SK-MEL-5 (cell line): ENCODE results near the gene PIK3CG. TPM values are rescaled to one million over a fixed set of nuclear protein-coding genes. Genes with fewer than 3 reads are reported as not detected.
"Not testable (repeated sequence)": the region's sequence is repeated elsewhere in the genome, so short reads cannot be mapped to it uniquely, and the experiment has no call there.

Experiments used
- DNase-seq: peaks from one replicate; pipeline ENCODE4 v3.0.0-alpha.2; 2016; ENCODE audit warnings: low read depth, low spot score
- in situ Hi-C: cut with HindIII; loops from 2 replicates; pipeline ENCODE4 v1.10.0; 2016; ENCODE audit warnings: low sequenced_read_pairs, high pct_unique_total_duplicates, low pct_unique_long_range_greater_than_20kb
- total RNA-seq: library from RNA; depleted of rRNA; stranded (reverse); fragments of >200 nt; shearing (Covaris generic); gene quantifications from 2 replicates; pipeline ENCODE4 v1.2.3, GENCODE V29; 2014; rRNA removed

The PIK3CG gene
- total RNA-seq, 1 experiment from 2014 or later, result 0.03 TPM

GRCh38 chr7:106955857-106956256 is 90.8 kb downstream of the PIK3CG start:
- DNase-seq, in situ Hi-C loops: not testable (repeated sequence)

Other genes with a start within 250 kb of the PIK3CG start
- gene CCDC71L, start 204.1 kb upstream of the PIK3CG start, total RNA-seq, result 74.4 and 89.1 TPM in 2 replicates
- gene PRKAR2B, start 179.4 kb downstream of the PIK3CG start, total RNA-seq, result 23.1 and 24.8 TPM in 2 replicates